Right lobe of liver (tissue), 6 donors: Measurements from ENCODE around the gene VRK2. TPM values are rescaled to one million over a fixed set of nuclear protein-coding genes. Genes with fewer than 3 reads are reported as not detected.

Experiments used
- ATAC-seq, 4 donors: fragments of 200-7000 bp; cut with Tn5 transposase; one replicate each; pipeline ENCODE4 v1.9.1; 2020; ENCODE audit warnings: mild to moderate bottlenecking in 4 of 4, moderate library complexity in 4 of 4
- DNase-seq, 3 donors: peaks; one replicate each; pipeline ENCODE4 v3.0.0-alpha.2; 2020
- H3K27ac ChIP-seq, 3 donors: fragments of 200-600 bp; one replicate each; pipeline ENCODE4 v1.8.0; 2022
- H3K27me3 ChIP-seq, 2 donors: fragments of 200-600 bp; one replicate each; pipeline ENCODE4 v1.8.0; 2022
- H3K36me3 ChIP-seq, 4 donors: fragments of 200-600 bp; sonication (generic) in 1 of 4; one replicate each; pipeline versions ENCODE4 v1.5.1 to v1.8.0; 2017 to 2022; ENCODE audit warnings: control low read depth in 1 of 4
- H3K4me1 ChIP-seq, 4 donors: fragments of 200-600 bp; sonication (generic) in 1 of 4; one replicate each; pipeline versions ENCODE4 v1.5.1 to v1.8.0; 2017 to 2022; ENCODE audit warnings: control low read depth in 1 of 4
- H3K4me3 ChIP-seq, 3 donors: fragments of 200-600 bp; one replicate each; pipeline ENCODE4 v1.8.0; 2022
- H3K9me3 ChIP-seq, 4 donors: fragments of 200-600 bp; sonication (generic) in 1 of 4; one replicate each; pipeline versions ENCODE4 v1.5.1 to v1.8.0; 2017 to 2022; ENCODE audit warnings: control low read depth in 1 of 4
- CTCF ChIP-seq, 4 donors: fragments of 200-600 bp in 3 of 4; fragments of 450-650 bp in 1 of 4; IDR thresholded peaks; one replicate each; pipeline versions ENCODE4 v1.5.1 to v1.8.0; 2016 to 2022; ENCODE audit warnings: antibody characterized with exemption in 4 of 4, mild to moderate bottlenecking in 2 of 4
- POLR2A ChIP-seq: fragments of 450-650 bp; IDR thresholded peaks from one replicate; pipeline ENCODE4 v1.6.1; 2017; ENCODE audit warnings: antibody characterized with exemption, mild to moderate bottlenecking
- WGBS: methylation state at CpG from one replicate; pipeline ENCODE4 v1.1.6; 2018; ENCODE audit warnings: low coverage, low lambda C conversion rate; ENCODE audit not compliant: insufficient coverage; ENCODE audit errors: missing lambda C conversion rate; 5-methylcytosine and 5-hydroxymethylcytosine counted together
- intact Hi-C, 2 donors: fragments of 100-400 bp; cut with DNase I; formaldehyde crosslinking; loops; one replicate each; pipeline versions ENCODE4 v1.11.2 to v1.14.1; 2022
- total RNA-seq, 6 experiments: library from RNA; depleted of rRNA in 2 of 6; stranded (reverse); fragments of >200 nt in 2 of 6; fragmentation: NEBNext Ultra II Directional in 3 of 6; extraction: Animal tissue kit (Norgen Biotek cat#: 25700) in 3 of 6; gene quantifications; one replicate each; pipeline versions ENCODE4 v1.1.0 to v1.2.4, GENCODE V29; 2016 to 2023
- donor health status: DM: no; HTN: yes; CAD: no.
- donor health status: DM: no; HTN: no; CAD: no.
- donor health status: DM: no; HTN: no; CAD: no.
- donor health status: DM: no; HTN: yes; CAD: no.
- donor health status: DM: no; HTN: yes; CAD: no.

VRK2 gene
- total RNA-seq, 6 experiments from 2014 or later = 7.7 to 13.0 (median 10.2) TPM

- intact Hi-C loops = no loop called here
- Histone ChIP-seq H3K4me1 (no peaks in the 10 kb centered on the region), H3K36me3 (peaks cover 0 to 9% (median 0%) of the 10 kb centered on the region in 4 donors), H3K27ac (no peak overlapping the region), H3K9me3 (no peaks in the 10 kb centered on the region), H3K4me3 (no peak overlapping the region), H3K27me3 (no peaks in the 10 kb centered on the region)
- TF ChIP-seq POLR2A (no peak), CTCF (IDR thresholded peaks at IDR 0.05) (no peak)
- DNase-seq (no peak), ATAC-seq (peak in 1 of 4 donors; percentile 22)
Observed at GRCh38 chr2:58054264-58054663, 7.7 kb downstream of the VRK2 start.

DNA sequence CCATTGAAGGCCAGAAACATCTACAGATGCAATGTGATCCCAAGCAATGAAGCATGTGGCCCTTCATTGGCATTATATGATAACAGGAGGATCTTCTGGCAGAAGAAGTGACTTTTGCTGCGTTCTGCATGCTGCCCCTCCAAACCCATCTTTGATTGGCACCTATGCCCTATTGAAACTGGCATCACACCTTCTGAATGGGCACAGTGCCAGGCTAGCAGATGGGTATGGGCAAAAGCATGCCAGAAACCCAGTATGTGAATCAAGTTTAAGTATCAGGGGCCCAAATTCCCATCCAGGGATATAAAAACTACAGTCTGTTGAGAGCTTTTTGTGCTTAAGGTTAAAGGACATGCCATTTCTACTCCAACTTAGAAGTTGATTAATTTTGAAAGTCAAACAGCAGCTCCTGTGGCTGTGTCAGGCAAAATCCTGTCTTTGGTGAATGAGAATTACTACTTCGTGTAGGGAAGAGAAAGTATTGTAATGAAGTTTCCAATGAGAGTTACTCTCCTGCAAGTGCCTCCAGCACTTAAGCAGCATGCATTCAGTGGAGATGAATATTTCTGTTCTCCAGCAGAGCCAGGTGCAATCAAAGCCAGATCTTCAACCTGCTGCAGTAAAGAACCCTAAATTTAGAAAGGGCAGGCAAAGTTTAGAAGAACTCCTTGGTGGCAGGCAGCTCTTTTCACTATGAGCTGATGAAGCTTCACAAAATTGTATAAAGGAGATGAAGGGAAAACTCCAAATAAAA is 8.6 kb downstream of the VRK2 start:
- no peak for ATAC-seq
- no peaks in the 10 kb centered on the region for H3K4me1 ChIP-seq
- intact Hi-C loops = no loop called here
- H3K27ac ChIP-seq = no peak overlapping the region
- H3K36me3 ChIP-seq = peaks cover 0 to 9% (median 0%) of the 10 kb centered on the region in 4 donors
- H3K4me3 ChIP-seq = no peak overlapping the region
- 78% methylated on average over 2 of the region's 2 CpGs for WGBS
- no peaks in the 10 kb centered on the region for H3K27me3 ChIP-seq
- DNase-seq = no peak
- TF ChIP-seq CTCF (IDR thresholded peaks at IDR 0.05) (no peak), POLR2A (no peak)
- H3K9me3 ChIP-seq = no peaks in the 10 kb centered on the region

DNA sequence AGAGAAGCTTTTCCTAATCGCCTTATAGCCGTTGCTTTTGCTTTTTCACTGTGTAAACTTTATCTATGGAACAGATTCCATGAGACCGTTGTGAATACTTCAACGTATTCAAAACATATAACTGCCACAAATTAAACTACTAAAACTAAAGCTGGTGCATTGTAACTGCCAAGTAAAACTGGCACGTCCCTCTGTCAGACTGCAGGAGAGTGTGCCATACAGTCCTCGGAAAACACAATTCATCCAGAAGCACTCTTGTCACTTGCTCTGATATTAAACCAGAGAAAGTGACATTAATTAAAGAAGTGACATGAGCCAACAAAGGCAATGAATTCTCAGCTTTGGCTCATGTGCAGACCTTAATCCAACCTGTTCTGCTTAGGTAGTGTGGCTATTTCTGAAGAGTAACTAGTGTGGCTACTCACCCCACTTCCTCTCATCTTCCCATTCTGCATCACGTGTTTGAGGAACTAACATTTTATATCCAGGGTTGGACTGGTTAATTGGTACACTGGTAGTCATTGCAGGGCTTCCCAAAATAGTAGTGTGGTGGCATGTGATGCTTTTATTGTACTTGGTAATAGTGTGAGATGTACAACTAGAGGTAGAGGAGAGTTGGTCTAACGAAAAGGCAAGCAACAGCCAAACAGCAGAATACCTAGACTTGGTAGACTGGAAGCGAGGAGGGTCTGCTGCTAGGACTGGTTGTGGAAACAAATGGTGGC is 9.7 kb downstream of the VRK2 start:
- no peak for ATAC-seq
- no peak for TF ChIP-seq CTCF (IDR thresholded peaks at IDR 0.05)
- TF ChIP-seq POLR2A = no peak
- Histone ChIP-seq H3K9me3 (no peaks in the 10 kb centered on the region), H3K27ac (no peak overlapping the region), H3K4me1 (no peaks in the 10 kb centered on the region), H3K36me3 (peaks cover 0 to 9% (median 0%) of the 10 kb centered on the region in 4 donors), H3K4me3 (no peak overlapping the region), H3K27me3 (no peaks in the 10 kb centered on the region)
- no peak for DNase-seq
- WGBS = 90% methylated on average over 9 of the region's 9 CpGs
- intact Hi-C loops = no loop called here

GRCh38 chr2:58057707-58058530 is 11.3 kb downstream of the VRK2 start:
- Histone ChIP-seq H3K4me3 (no peak overlapping the region), H3K9me3 (no peaks in the 10 kb centered on the region), H3K4me1 (no peaks in the 10 kb centered on the region), H3K27ac (no peak overlapping the region), H3K36me3 (peaks cover 0 to 9% (median 0%) of the 10 kb centered on the region in 4 donors), H3K27me3 (no peaks in the 10 kb centered on the region)
- intact Hi-C loops = no loop called here
- no peak for ATAC-seq
- TF ChIP-seq CTCF (IDR thresholded peaks at IDR 0.05) (no peak), POLR2A (no peak)
- no peak for DNase-seq
- 82% methylated on average over 6 of the region's 6 CpGs for WGBS
